Upper lobe of right lung (tissue), 1 donor: ENCODE data around the gene SCN2B. TPM values are rescaled to one million over a fixed set of nuclear protein-coding genes. Genes with fewer than 3 reads are reported as not detected.

ENCODE experiments used
- ATAC-seq: fragments of 200-7000 bp; cut with Tn5 transposase; one replicate; pipeline ENCODE4 v1.9.1; 2020; ENCODE audit warnings: mild to moderate bottlenecking, moderate library complexity
- DNase-seq: peaks from one replicate; pipeline ENCODE4 v3.0.0-alpha.2; 2020
- H3K27ac ChIP-seq: fragments of 200-600 bp; one replicate; pipeline ENCODE4 v1.8.0; 2022
- H3K27me3 ChIP-seq: fragments of 200-600 bp; one replicate; pipeline ENCODE4 v1.8.0; 2022; ENCODE audit warnings: mild to moderate bottlenecking
- H3K36me3 ChIP-seq: fragments of 200-600 bp; one replicate; pipeline ENCODE4 v1.8.0; 2022
- H3K4me1 ChIP-seq: fragments of 200-600 bp; one replicate; pipeline ENCODE4 v1.8.0; 2022
- H3K4me3 ChIP-seq: fragments of 200-600 bp; one replicate; pipeline ENCODE4 v1.8.0; 2022; ENCODE audit warnings: mild to moderate bottlenecking
- H3K9me3 ChIP-seq: fragments of 200-600 bp; one replicate; pipeline ENCODE4 v1.8.0; 2022
- intact Hi-C: fragments of 100-400 bp; cut with DNase I; formaldehyde crosslinking; loops from one replicate; pipeline ENCODE4 v1.11.0; 2022
- total RNA-seq: library from RNA; stranded (reverse); fragmentation: NEBNext Ultra II Directional; extraction: Animal tissue kit (Norgen Biotek cat#: 25700); gene quantifications from one replicate; pipeline ENCODE4 v1.2.1, GENCODE V29; 2021
- TF ChIP-seq, protein P1 (sequence below): fragments of 200-600 bp; IDR thresholded peaks from one replicate; pipeline ENCODE4 v1.8.0; 2022; ENCODE audit warnings: antibody characterized with exemption
- donor health status: DM: no; HTN: yes; CAD: no; lungs with severe emphysema.

SCN2B gene
- total RNA-seq, 1 donor from 2014 or later, result 2.5 TPM

DNA sequence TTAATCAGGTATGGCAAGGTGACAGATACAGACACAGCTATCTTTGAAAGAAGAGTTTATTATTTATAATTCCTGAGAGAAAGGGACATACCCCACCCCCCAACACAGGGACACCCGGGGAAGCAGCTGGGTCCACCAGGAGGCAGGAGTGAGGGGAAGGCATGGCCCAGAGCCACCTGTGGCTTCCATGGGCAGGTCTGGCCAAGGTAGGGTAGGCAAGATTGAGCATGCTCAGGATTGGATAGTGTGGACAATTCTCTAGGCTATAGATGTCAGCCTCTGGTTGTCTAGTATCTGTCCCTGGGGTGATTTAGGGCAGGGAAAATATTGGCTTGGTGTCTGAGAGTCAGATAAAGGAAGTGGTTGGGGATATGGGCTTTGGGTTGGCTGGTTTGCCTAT is 62.2 kb downstream of the SCN2B start:
- ATAC-seq, result no peak
- H3K9me3 ChIP-seq, result no peaks in the 10 kb centered on the region
- peak; percentile 5 for DNase-seq
- H3K27ac ChIP-seq, result no peak overlapping the region
- no peaks in the 10 kb centered on the region for H3K27me3 ChIP-seq
- intact Hi-C loops, result no loop called here
- H3K4me3 ChIP-seq, result no peak overlapping the region
- H3K4me1 ChIP-seq, result no peaks in the 10 kb centered on the region
- TF ChIP-seq, protein P1, sequence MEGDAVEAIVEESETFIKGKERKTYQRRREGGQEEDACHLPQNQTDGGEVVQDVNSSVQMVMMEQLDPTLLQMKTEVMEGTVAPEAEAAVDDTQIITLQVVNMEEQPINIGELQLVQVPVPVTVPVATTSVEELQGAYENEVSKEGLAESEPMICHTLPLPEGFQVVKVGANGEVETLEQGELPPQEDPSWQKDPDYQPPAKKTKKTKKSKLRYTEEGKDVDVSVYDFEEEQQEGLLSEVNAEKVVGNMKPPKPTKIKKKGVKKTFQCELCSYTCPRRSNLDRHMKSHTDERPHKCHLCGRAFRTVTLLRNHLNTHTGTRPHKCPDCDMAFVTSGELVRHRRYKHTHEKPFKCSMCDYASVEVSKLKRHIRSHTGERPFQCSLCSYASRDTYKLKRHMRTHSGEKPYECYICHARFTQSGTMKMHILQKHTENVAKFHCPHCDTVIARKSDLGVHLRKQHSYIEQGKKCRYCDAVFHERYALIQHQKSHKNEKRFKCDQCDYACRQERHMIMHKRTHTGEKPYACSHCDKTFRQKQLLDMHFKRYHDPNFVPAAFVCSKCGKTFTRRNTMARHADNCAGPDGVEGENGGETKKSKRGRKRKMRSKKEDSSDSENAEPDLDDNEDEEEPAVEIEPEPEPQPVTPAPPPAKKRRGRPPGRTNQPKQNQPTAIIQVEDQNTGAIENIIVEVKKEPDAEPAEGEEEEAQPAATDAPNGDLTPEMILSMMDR, result no peak
- H3K36me3 ChIP-seq, result no peaks in the 10 kb centered on the region

DNA sequence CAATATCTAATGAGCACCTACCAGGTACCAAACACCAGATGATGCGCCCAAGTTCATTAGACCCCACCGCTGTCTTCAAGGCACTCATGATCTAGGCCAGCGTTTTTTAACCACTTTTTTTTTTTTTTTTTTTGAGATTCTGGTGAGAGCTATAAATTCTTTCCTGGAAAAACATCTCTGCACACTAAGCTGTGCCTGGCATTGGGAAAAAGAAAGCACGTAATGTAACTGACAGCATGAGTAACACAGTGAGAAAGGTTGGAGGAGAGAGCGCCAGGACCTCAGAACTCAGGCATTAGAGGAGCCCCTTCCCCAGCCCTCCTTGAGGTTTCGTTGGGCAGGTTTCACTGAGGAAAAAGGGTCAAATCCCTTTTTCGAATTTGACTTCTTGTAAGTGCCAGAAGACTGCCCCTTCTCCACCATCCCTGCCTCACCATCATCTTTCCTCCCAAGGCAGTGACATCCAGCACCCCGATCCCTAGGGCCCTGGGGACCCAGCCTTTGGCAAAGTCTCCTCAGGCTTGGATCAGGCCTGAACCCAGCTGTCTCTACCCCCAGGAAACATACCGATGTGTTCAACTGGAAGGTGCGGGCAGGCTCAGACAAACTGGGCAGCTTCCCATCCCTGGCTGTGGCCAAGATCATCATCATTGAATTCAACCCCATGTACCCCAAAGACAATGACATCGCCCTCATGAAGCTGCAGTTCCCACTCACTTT is 63.6 kb downstream of the SCN2B start:
- Histone ChIP-seq H3K27ac (no peak overlapping the region), H3K36me3 (no peaks in the 10 kb centered on the region), H3K27me3 (no peaks in the 10 kb centered on the region), H3K4me3 (no peak overlapping the region), H3K9me3 (no peaks in the 10 kb centered on the region), H3K4me1 (no peaks in the 10 kb centered on the region)
- intact Hi-C loops, result no loop called here
- TF ChIP-seq, protein P1, result no peak
- DNase-seq, result peak; percentile 30
- no peak for ATAC-seq

Other genes starting within 250 kb of the SCN2B start
- gene TMPRSS13, start 247.2 kb downstream of the SCN2B start, total RNA-seq, result 9.9 TPM
- 33.8 TPM for gene IL10RA, start 190.2 kb downstream of the SCN2B start, total RNA-seq
- 3.0 TPM for gene TMPRSS4, start 99.6 kb downstream of the SCN2B start, total RNA-seq
- gene SMIM35, start 89.7 kb downstream of the SCN2B start, total RNA-seq, result not detected
- 7.2 TPM for gene SCN4B, start 23.8 kb downstream of the SCN2B start, total RNA-seq
- 87.9 TPM for gene JAML, start 48.4 kb upstream of the SCN2B start, total RNA-seq
- gene MPZL3, start 75.7 kb upstream of the SCN2B start, total RNA-seq, result 11.8 TPM
- 119 TPM for gene MPZL2, start 87.7 kb upstream of the SCN2B start, total RNA-seq
- gene CD3E, start 128.1 kb upstream of the SCN2B start, total RNA-seq, result 14.5 TPM
- gene CD3D, start 166.1 kb upstream of the SCN2B start, total RNA-seq, result 8.5 TPM
- 6.5 TPM for gene CD3G, start 167.7 kb upstream of the SCN2B start, total RNA-seq
- 40.0 TPM for gene UBE4A, start 183.0 kb upstream of the SCN2B start, total RNA-seq
- gene ATP5MG, start 225.0 kb upstream of the SCN2B start, total RNA-seq, result 140 TPM